ENCODE results near the gene CHID1.

Gene CHID1

DNA sequence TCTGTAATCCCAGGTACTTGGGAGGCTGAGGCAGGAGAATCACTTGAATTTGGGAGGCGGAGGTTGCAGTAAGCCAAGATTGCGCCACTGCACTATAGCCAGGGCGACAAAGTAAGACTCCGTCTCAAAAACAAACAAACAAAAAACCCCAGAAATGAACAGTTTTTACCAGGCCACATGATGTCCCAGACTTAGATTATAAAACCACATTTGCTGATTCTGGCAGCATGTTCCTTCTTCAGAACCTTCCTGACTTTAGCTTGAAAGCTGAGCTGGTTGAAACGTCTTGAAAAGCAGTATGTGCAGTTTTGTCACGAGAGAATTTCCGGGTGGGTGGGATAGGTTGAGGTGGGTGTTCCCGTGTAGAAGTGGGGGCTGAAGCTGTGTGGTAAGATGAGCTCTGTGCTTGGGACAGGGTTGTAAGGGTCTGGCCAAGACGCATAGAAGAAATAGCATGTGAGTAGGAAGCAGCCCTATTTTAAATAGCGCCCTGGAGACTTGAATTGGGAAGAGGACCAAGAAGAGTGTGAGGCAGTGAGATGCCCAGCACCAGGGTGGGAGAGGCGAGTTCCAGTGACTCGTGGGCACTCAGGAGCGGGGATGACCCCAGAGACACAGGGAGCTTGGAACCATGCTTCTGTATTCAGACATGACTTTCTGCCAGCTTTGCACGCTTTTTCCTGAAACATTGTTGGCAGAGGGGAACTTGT, 22.7 kb upstream of the CHID1 start:
- no peak for DNase-seq (ENCODE audit: low read depth in 2 of 2)

DNA sequence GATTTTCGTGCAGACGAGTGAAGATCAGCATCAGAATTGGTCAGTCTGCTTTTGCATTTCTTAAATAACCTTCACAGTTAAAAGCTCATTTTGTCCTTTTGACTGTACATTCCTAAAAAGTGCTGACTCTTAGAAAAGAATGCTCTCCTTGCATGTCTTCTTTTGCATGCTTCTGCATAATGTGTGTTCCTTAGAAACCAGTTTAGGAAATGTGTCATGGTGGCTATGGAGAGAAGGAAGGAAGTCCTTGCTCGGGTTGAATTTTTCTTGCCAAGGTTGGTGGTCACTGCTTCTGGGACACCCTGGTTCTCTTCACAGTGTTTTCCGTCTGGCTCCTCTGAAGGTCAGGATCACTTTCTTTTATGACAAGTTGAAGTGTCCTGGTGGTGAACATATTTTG, 21.8 kb upstream of the CHID1 start:
- DNase-seq (ENCODE audit: low read depth in 2 of 2): no peak

DNA sequence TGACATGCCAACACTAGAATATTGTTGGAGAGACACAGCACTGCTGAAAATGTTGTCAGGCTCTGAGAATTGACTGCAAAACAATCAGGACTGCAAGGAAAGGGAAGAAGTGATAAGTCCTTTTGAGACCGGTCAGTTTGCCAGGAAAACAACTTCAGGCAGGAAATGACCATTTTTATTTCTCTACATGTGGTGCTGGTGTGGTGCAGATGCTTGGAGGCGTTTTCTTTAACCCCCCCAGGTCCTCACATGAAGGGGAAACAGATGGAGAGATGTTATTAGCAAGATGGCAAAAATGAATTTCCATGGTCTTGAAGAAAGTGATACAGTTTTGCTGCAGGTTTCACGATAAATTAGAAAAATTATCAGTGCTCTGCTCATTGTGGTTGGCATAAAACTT, 20.8 kb upstream of the CHID1 start:
- DNase-seq (ENCODE audit: low read depth in 2 of 2): no peak

DNA sequence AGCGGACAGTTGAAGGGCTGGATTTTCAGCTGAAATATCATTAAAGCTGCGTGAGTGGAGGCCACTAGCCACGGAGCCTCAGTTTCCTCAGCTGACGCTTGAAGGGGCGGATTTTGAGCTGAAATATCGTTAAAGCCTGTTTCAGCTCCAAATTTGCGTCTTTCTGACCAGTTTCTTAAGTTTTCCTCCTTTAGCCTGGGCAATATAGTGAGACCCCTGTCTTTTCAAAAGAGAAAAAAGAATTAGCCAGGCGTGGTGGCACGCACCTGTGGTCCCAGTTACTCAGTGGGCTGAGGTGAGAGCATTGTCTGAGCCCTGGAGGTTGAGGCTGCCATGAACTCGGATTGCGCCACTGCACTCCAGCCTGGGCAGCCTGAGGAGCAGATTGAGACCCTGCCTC, 18.8 kb upstream of the CHID1 start:
- no peak for DNase-seq (ENCODE audit: low read depth in 2 of 2)

DNA sequence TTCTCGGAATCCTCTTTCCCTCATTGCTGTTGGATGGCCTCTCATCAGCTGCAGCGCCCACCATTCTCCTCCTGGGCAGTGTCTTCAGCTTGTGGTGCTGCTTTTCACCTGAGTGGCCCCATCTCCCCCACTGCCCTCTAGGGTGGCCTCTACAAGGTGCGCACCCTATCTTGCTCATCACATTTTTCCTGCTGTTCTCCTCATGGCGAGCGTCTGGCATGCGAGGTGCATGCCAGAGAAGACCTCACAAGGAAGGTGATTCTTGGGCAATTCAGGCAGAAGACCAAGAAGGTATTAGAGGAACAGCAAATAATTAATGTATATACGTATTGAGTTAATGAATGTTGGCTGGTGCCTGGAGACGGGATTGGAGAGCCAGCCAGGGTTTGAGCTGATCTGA, 18.2 kb upstream of the CHID1 start:
- no peak for DNase-seq (ENCODE audit: low read depth in 2 of 2)

DNA sequence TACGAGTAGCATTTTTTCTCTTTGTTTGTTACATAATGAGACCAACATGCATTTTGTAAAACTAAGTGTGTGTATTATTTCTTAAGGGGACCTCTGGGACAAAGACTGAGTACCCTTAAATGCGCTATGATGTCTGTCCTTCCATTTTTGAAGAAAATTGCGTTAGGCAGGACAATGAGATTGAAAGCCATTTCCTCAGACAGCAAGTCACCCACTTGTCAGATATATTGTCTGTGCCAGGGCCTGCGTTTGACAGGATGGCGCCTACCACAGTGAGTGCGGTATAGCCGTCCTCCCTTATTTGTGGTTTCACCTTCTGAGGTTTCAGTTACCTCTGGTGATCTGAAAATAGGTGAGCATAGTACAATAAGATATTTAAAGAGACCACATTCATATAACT, 17.3 kb upstream of the CHID1 start:
- DNase-seq (ENCODE audit: low read depth in 2 of 2): no peak

DNA sequence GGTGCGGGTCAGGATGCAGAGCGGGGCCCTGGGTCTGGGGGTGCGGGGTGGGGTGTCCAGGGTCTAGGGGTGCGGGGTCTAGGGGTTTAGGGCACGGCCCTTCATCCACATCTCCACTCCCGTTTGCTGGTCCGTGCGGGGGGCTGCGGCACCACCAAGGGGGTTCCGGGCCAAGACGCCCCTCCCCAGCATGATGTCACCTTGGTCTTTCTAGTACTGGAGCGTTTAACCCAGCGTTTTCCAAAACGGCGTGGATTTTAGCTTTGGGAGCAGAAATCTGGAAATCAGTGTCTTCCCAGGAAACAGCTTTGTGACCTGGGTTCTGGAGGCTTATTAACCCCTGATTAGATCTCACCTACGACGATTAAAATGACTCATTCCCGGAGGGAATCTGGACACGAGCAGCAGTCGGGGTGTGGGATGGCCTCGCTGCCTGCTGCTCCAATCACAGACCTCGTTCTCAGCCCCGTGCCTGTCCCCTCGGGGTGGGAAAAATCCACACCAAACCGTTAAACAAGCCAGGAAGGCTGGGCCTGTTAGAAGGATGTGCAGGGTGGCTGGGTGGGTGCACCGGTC, 15.8 kb upstream of the CHID1 start:
- DNase-seq (ENCODE audit: low read depth in 2 of 2): no peak

DNA sequence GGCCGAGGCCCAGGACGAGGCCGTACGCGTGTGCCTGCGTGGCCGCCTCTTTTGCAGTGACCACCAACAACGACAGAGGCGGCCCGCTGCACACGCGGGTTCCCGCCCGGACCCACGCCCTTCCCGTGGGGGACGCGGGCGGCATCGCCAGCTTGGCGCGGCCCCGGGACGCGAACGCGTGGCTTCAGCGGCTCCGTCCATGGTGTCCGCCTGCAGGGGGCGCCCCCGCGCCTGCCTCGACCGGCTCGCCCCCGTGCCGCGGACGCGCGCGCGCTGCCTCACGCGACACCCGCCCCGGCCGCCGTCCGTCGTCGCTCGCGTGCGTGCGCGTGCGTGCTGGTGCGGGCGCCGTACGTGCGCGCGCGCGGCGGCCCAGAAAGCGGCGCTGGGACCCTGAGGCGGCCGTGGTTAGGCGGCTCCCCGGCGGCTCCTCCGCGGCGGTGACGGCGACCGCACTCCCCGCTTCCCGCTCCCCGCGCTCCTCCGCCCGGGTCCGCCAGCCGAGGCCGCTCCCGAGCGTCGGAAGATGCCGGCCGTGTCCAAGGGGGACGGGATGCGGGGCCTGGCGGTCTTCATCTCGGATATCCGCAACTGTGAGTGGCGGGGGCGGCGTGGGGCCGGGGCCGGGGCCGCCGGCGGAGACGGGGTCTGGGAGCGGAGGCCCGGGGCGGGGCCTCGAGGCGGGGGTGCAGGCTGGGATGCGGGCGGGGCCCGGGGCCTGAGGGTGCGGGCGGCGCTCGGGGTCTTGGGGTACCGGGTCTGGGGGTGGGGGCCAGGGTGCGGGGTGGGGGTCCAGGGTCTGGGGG, 15.1 kb upstream of the CHID1 start, which contains the start of gene AP2A2:
AP2A2 (plus strand) TSS at position 375 of the 806 bp plus-strand sequence; CDS start at position 527, 152 bp downstream.
- DNase-seq (ENCODE audit: low read depth in 2 of 2): peak; percentile 87 to 90

DNA sequence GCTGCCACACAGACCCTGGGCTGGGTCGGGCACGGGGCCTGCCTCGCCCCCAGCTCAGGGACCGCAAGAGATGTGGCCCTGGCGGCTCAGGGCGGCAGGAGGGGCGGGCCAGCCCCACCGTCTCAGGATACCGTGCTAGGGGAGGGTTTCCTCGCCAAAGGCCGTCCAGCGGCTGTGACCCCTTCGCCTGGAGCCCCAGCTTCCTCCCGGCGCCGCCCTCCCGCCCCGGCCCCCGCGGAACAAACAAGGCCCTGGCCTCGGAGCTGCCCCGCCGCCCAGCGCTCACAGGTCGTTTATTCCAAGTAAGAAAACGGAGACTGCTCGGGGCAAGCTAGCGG, 14.5 kb upstream of the CHID1 start:
- DNase-seq (ENCODE audit: low read depth in 2 of 2): no peak

DNA sequence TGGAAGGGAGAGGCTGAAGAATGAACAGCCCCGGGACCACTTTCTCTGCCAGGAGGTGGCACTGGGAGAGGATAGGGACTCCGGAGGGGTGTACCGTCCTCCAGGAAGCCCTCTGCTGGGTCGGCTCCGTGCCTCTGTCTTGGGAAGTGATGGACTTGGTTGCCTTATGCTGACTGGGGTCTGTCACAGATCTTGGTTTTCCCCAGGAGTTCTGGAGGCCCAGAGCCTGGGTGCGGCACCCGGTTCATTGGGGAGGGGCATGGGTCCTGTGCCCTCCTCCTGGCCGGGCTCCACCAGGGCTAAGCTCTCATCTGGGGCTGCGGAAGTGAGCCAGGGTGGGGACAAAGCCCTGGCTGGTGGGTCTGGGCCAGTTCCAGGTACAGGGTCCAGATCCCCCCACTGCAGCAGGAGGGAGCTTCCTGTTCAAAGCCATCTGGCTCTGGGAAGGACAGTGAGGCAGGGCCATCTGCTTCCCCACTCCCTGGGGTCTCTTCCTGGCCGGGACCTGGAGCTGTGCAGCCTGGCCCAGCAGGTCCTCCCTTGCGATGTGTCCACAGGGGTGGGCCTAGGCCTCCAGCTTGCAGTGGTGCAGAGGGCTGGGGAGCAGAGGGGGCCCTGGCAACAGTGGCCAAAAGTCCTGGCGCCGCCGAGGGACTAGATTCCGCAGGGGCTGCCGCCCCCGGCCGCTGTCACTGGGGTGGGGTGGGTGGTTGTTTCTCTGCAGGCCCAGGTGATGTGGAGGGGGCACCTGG, 14.0 kb upstream of the CHID1 start:
- DNase-seq (ENCODE audit: low read depth in 2 of 2): no peak

DNA sequence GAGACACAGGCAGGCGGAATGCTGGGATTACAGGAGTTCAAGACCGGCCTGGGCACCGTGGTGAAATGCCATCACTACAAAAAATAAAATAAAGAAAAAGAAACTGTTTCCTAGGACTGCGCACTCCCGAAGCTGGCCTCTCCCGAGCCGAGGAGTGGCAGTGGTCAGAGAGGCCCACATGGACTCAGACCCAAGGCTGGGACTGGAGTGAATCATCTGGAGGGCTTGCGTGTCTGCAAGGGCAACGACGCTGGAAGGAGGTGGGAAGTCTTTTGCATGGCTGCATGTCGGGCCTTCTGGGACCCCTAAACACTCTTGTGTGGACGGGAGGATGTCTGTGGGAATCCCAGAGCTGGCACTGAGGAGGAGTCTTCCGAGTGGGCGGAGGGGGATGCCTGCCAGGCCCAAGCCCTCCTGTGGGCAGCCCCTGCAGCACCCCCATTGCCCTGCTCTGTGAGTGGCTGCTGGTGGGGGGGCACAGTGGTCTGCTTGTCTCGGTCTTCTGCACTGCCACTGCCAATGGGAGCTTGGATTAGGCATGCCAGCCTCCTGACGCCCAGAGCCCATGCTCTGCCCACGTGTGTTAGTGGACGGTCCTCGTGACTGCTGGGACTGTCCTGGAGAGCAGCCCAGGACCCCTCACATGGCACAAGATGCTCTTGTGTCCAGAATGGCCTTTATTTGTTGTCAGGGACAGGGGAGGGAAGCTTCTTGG, 13.2 kb upstream of the CHID1 start:
- no peak for DNase-seq (ENCODE audit: low read depth in 2 of 2)

DNA sequence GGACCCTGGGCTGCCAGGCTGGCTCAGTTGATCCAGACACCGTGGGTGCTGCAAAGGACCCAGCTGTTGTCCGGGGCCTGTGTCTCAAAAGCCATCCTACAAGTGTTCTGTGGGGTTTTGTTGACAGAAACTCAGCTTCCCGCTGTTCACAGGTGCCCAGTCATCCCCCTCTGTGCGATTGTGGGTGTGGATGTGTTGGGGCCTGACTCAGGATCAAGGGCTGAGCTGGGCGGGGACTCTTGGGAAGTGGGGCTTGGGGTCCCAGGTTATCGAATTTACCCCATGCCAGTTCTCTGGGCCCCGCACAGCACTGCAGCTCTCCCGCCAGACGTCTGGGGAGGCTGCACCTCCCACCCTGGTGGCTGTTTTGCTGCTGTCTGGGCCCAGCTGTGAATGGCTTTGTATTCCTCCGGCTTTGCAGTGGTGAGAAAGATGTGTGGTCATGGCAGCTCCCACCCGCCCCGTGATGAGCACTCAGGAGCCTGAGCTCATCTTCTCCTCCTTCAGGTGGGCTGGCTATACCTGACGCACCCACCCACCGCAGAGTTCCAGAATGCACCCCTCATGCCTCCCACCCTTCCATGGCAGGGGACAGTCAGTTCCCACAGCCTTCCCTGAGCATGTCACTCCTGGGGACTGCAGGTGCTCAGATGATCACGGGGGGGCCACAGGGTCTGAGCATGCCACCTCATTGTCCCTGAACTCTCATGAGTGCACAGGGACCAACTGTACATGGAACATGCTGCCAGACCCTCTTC, 11.5 kb upstream of the CHID1 start:
- DNase-seq (ENCODE audit: low read depth in 2 of 2): no peak

DNA sequence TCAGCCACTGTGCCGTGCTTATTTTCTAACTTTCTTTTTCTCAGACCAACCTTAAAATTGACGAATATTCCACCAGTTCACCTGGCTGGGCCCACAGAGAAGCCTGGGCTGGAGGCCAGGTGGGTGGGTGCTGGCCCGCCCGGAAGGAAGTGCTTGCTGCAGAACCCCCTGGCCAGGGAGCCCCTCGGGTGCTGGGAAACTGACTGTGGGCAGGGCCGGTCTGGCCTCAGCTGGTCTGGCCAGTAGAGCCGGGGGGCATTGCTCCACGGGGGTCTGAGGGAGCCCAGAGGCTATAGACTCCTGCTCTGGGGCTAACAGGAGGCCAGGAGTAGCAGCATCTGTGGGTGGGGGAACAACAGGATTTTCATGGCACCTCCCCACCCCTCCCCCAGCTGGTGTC, 6.8 kb upstream of the CHID1 start:
- no peak for DNase-seq (ENCODE audit: low read depth in 2 of 2)

DNA sequence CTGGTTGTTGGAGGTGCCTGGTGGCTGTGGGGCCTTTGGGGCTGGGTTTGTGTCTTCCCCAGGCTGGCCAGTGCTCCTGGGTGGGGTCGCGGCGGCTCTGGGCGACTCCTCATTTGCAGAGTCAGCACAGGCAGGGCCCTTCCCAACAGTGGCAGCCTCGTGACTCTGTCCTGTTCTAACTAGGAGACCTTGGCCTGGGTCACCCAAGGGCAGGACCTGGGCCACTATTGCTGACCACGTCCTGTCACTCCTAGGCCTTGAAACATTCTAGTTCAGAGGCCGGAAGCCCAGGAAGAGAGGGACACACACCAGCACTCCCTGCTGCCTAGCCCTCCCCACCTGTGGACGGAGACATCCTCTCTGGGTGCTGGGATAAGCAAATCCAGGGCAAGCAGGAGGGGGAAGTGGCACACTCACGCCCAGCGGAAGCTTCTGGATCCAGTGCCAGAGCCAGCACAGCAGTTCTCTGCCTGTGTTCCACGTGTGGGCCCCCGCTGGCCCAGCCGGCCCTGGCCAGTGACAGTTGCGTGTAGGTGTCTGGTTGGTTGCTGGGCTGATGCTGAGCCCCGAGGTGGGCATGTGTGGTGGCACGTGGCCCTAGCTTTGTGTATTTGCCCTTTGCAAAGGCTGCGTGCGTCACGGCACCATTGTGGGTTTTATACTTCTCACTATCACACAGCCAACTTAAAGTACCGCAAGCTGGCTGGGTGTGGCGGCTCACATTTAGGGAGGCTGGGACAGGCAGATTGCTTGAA, 4.3 kb upstream of the CHID1 start:
- no peak for DNase-seq (ENCODE audit: low read depth in 2 of 2)

DNA sequence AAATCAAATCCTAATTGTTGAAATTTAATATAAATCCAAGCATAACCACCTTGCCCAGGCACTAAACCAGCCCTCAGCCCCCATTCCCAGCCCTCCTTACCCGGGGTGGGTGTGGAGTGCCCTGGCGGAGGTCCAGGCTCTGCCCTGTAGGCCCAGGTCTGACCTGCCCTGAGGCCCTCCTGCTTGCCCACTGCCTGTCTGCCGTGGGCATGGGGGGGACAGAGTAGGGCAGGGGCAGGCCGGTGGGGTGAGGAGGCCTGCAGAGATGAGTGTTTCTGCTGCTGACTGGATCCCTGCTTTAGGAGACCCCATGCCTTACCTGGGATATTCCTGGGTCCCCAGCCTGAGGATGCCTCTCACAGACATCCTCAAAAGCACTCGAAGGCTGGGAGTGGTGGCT, 3.6 kb upstream of the CHID1 start:
- no peak for DNase-seq (ENCODE audit: low read depth in 2 of 2)

DNA sequence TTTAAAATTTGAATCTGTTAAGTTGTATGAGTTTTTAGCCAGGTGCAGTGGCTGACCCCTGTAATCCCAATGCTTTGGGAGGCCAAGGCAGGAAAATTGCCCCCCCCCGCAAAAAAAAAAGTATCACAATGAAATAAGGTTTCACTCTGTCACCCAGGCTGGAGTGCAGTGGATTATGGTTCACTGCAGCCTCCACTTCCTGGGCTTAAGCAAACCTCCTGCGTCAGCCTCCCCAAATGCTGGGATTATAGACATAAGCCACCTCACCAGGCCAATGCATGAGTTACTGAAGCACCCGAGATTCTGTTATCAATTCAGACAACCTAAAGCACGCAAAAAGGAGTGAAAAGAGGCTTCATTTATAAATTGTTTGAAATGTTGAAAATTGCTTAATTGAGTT, 2.4 kb upstream of the CHID1 start:
- DNase-seq (ENCODE audit: low read depth in 2 of 2): no peak

DNA sequence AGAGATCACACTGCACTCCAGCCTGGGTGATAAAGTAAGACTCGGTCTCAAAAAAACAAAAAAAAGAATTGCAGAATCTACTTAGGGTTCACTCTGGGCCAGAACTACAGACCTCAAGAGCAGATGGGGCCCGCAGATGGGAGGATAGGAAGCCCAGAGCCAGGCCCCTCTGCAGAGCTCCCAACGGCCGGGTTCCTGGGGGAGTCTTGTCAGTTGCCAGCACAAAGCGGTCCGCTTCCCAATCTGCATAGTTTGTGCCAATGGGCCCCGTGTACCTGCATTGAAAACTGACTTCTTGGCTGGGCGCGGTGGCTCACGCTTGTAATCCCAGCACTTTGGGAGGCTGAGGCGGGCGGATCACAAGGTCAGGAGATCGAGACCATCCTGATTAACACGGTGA, 1.7 kb upstream of the CHID1 start:
- no peak for DNase-seq (ENCODE audit: low read depth in 2 of 2)

DNA sequence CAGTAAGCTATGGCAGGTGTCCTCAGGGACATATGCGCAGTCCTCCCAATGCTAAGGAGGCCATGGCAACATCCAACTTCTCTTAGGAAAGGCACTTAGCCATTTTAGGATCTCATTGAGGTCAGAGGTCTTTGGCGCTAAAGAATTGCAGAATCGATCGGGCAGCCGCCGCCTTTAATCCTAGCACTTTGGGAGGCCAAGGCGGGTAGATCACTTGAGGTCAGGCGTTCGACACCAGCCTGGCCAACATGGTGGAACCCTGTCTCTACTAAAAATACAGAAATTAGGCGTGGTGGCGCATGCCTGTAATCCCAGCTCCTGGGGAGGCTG, 1.2 kb upstream of the CHID1 start:
- no peak for DNase-seq (ENCODE audit: low read depth in 2 of 2)

DNA sequence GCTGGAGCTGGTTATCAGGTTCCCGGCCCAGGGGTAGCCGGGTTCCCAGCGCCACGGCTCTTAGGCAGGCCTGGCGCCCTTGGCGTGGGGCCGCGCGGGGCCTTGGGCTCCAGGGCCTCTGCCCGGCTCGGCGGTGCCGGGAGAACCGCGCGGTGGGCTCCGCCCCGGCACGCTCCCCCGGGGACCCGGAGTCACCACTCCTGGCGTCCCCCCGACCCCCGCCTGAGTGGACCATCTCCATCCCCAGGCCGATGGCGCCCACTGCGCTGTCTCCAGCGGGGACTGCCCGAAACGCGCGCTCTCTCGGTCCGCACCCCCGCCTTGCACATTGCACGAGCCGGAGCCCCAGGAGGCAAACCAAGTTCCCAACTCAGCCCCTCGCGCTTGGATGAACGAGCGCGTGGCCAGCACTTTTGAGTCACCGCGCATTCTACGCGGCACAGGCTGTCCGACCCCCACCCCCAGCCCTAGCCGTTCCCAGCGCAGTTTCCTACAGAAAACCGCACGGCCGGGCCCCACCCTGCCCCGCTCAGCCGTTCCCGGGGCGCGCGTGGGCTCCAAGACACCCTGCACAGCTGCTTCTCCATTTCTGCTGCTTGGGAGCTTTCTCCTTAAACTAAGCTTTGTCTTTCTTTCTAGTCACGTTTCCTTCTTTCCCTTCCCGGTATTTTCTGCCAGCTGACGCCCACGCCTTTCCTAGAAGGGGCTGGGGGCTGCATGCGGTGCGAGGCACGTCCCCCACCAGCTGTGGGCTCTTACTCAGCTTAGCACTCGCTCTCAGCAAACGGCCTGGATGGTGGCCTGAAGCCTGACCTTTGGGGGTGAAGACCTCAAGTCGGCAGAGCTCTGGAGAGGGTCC, 650 bp upstream of the CHID1 start:
- no peak for DNase-seq (ENCODE audit: low read depth in 2 of 2)
